KOPT-K1 (cell line): ENCODE results near the gene CLCN2.
"Not testable (repeated sequence)": the region's sequence is repeated elsewhere in the genome, so short reads cannot be mapped to it uniquely, and the experiment has no call there.

Source experiments
- H3K27ac ChIP-seq: fragments of 200-600 bp; sonication (generic); 2 replicates; pipeline ENCODE4 v1.5.1; 2016; ENCODE audit warnings: antibody characterized with exemption, mild to moderate bottlenecking, low read depth, low read length; ENCODE audit not compliant: poor library complexity, severe bottlenecking
- H3K36me3 ChIP-seq: fragments of 200-600 bp; sonication (generic); 2 replicates; pipeline ENCODE4 v1.5.1; 2017; ENCODE audit warnings: antibody characterized with exemption, mild to moderate bottlenecking, low read length, moderate library complexity; ENCODE audit not compliant: insufficient read depth
- H3K9me3 ChIP-seq: fragments of 200-600 bp; sonication (generic); 2 replicates; pipeline ENCODE4 v1.5.1; 2017; ENCODE audit warnings: antibody characterized with exemption, low read length, mild to moderate bottlenecking; ENCODE audit not compliant: insufficient read depth, poor library complexity, severe bottlenecking

CLCN2 gene

DNA sequence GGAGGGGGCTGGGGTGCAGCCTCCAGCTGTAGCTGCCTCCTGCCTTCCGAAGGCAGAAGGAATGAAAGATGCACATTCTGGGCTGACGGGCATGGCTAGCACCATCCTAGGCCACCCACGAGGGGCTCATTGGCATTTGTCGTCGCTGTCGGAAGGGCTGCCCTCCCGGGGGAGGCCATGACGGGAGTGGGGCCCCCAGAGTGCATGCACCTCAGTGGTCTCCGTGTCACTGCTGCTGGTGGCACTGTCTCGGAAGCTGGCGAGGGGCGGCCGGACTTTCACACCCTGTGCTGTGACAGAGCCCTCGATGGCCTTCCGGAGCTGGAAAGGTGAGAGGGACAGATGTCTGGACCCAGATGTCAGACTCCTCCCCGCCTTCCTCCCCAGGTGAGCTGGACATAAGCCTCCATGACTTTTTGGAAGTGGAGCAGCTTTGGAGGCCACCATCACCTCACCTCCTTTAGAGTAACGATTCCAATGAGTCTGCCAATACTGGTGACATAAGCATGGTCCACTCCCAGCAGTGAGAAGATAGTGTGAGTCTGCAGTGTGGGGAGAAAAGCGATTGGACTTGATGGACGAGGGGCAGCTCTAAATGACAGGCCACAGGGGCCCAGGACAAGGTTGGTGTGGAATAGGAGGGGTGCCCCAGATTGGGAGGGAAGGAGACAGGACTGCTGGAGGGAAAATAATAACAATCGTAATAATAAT is 14.8 kb downstream of the CLCN2 start:
- Histone ChIP-seq H3K36me3 (no peaks in the 10 kb centered on the region), H3K27ac (no peak overlapping the region), H3K9me3 (no peaks in the 10 kb centered on the region)

DNA sequence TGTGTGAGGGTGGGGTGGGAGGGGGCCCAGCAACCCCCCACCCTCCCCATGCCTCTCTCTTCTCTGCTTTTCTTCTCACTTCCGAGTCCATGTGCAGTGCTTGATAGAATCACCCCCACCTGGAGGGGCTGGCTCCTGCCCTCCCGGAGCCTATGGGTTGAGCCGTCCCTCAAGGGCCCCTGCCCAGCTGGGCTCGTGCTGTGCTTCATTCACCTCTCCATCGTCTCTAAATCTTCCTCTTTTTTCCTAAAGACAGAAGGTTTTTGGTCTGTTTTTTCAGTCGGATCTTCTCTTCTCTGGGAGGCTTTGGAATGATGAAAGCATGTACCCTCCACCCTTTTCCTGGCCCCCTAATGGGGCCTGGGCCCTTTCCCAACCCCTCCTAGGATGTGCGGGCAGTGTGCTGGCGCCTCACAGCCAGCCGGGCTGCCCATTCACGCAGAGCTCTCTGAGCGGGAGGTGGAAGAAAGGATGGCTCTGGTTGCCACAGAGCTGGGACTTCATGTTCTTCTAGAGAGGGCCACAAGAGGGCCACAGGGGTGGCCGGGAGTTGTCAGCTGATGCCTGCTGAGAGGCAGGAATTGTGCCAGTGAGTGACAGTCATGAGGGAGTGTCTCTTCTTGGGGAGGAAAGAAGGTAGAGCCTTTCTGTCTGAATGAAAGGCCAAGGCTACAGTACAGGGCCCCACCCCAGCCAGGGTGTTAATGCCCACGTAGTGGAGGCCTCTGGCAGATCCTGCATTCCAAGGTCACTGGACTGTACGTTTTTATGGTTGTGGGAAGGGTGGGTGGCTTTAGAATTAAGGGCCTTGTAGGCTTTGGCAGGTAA is 15.9 kb downstream of the CLCN2 start:
- Histone ChIP-seq H3K9me3 (no peaks in the 10 kb centered on the region), H3K27ac (no peak overlapping the region), H3K36me3 (no peaks in the 10 kb centered on the region)

DNA sequence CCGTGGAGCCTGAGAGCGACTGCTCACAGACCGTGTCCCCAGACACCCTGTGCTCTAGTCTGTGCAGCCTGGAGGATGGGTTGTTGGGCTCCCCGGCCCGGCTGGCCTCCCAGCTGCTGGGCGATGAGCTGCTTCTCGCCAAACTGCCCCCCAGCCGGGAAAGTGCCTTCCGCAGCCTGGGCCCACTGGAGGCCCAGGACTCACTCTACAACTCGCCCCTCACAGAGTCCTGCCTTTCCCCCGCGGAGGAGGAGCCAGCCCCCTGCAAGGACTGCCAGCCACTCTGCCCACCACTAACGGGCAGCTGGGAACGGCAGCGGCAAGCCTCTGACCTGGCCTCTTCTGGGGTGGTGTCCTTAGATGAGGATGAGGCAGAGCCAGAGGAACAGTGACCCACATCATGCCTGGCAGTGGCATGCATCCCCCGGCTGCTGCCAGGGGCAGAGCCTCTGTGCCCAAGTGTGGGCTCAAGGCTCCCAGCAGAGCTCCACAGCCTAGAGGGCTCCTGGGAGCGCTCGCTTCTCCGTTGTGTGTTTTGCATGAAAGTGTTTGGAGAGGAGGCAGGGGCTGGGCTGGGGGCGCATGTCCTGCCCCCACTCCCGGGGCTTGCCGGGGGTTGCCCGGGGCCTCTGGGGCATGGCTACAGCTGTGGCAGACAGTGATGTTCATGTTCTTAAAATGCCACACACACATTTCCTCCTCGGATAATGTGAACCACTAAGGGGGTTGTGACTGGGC is 16.7 kb downstream of the CLCN2 start:
- no peaks in the 10 kb centered on the region for H3K36me3 ChIP-seq
- no peaks in the 10 kb centered on the region for H3K9me3 ChIP-seq
- no peak overlapping the region for H3K27ac ChIP-seq

DNA sequence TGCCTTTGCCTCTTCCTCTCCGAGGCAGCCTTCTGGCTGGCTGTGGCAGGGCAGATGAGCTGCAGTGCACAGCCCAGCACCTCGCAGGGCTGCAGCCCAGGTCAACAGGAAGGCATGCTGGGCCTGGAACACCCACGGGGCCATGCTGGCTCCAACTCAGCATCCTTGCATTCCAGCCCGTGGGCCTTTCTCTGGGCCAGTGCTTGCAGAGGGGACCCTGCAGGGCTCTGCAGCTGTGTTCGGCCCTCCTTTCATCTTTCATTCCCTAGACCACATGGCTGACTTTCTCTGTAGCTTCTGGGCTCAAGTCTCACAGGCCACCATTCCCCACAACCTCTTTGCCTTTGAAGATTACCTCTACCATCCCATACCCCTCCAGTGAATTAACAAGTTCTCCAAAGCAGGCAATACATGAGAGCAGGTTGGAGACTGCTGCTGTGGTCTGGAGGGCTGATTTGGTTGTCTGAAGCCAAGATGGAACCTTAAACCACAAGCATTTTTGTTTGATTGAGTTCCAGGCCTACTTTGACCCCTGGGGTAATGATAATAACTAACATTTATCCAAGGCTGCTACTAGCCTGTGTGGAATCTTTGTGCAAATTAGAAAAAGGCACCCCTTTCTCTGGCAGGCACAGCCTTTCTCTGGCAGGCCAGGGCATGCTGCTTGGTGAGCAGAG is 18.1 kb downstream of the CLCN2 start:
- H3K36me3 ChIP-seq: no peaks in the 10 kb centered on the region
- H3K27ac ChIP-seq: no peak overlapping the region

DNA sequence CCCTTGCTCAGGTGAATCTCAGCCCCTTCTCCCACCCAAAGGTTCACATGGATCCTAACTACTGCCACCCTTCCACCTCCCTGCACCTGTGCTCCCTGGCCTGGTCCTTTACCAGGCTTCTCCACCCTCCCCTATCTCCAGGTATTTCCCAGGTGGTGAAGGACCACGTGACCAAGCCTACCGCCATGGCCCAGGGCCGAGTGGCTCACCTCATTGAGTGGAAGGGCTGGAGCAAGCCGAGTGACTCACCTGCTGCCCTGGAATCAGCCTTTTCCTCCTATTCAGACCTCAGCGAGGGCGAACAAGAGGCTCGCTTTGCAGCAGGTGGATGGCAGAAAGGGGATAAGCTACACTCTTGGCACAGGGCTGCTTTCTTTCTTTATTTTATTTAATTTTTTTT is 19.5 kb downstream of the CLCN2 start:
- Histone ChIP-seq H3K9me3 (no peaks in the 10 kb centered on the region), H3K36me3 (no peaks in the 10 kb centered on the region), H3K27ac (no peak overlapping the region)

More for the DNA sequence above, 18.1 kb downstream of the CLCN2 start:
- no peaks in the 10 kb centered on the region for H3K9me3 ChIP-seq

DNA sequence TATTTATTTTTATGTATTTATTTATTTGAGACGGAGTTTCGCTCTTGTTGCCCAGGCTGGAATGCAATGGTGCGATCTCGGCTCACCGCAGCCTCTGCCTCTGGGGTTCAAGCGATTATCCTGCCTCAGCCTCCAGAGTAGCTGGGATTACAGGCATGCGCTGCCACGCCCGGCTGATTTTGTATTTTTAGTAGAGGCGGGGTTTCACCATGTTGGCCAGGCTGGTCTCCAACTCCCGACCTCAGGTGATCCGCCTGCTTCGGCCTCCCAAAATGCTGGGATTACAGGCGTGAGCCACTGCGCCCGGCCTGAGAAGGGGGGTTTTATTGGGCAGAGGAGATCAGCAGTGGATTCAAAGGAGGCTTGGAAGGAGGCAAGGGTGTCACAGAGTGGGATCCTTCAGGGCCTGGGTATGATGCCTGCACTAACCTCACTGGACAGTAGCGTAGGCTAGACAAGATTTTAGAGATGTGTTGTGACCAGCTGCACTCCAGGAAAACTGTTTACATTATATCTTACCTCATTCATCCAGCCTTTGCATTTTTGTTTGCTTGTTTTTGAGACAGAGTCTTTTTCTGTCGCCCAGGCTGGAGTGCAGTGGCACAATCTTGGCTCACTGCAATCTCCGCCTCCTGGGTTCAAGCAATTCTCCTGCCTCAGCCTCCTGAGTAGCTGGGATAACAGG is 21.8 kb downstream of the CLCN2 start:
- H3K27ac ChIP-seq, H3K9me3 ChIP-seq: not testable (repeated sequence)
- H3K36me3 ChIP-seq: peaks cover 11% of the 10 kb centered on the region

DNA sequence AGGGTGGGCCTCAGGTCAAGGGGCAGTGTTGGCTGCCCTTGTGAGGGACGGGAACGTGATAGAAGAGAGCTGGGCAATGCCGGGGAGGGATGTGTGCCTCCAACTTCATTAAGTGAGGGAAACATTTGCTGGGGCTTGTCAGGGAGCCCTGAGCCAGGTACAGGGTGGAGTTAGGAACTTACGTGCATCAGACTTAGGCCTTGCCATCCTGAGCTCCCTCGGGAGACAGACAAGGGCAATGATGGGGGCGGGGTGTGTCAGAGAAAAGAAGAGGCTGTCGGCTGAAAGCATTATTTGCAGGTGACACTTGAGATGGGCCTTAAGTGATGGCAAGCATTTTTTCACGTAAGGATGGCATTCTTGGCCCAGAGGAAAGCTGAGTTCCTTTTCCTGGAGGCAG is 22.4 kb downstream of the CLCN2 start:
- Histone ChIP-seq H3K9me3 (no peaks in the 10 kb centered on the region), H3K27ac (no peak overlapping the region), H3K36me3 (peaks cover 17% of the 10 kb centered on the region)

DNA sequence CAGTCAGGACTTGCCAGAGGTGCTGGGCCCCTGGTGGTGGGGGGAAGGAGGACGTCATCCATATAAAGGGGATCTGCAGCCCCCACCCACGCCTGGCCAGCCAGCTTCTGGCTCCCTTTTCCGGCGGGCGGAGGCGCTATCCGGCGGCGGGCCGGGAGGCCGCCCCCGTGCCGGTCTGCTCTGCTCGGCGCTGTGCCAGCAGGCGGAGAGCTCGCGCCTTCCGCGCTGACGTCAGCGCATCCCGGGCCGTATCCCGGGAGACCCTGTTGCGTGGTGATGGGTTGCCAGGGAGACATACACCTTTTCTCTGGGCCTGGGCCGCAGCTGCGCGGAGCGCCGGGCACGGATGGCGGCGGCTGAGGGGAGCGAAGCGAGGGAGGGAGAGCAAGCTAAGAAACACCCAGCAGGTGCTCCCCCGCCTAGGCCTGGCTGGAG is 22.9 kb downstream of the CLCN2 start:
- H3K36me3 ChIP-seq: peaks cover 22% of the 10 kb centered on the region
- H3K9me3 ChIP-seq: no peaks in the 10 kb centered on the region
- H3K27ac ChIP-seq: no peak overlapping the region

DNA sequence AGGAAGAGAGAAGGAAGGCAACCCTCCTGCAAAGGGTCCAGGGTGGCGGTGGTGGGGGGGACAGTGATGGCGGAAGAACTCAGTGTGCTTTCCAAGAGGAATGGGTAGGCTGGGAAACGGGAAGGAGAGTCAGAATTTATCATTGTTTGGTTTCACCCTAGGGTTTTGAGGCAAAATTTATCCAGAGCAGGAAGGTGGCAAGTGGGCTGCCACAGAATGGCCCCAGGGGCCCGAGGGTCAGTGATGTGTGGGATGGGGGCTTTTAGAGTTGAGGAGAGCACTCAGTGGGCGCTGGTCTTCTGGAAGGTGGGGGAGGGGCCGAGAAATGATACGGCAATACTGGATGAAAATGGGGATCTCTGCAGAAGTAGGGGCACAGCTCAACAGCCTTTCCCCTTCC is 23.4 kb downstream of the CLCN2 start:
- peaks cover 27% of the 10 kb centered on the region for H3K36me3 ChIP-seq
- H3K27ac ChIP-seq: no peak overlapping the region
- no peaks in the 10 kb centered on the region for H3K9me3 ChIP-seq

DNA sequence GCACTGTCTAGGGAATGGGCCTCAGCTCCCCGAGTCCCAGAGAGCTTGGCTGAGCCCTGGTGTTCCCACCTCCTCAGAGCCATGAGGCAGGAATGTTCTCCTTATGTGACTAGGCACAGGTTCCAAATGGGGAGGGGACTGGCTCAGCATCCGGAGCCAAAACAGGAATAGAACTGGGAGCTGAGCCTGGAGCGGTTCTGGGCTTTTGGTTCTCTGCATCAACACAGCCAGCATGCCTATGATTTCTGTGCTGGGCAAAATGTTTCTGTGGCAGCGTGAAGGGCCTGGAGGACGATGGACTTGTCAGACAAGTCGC is 24.0 kb downstream of the CLCN2 start, which contains the start of gene FAM131A:
Gene FAM131A, plus strand, starts transcription at position 202 of the 316 bp plus-strand sequence. Its CDS starts 31 bp downstream, at position 233.
- no peaks in the 10 kb centered on the region for H3K9me3 ChIP-seq
- H3K27ac ChIP-seq: peak within 1 kb of the TSS; percentile 19
- peaks cover 33% of the 10 kb centered on the region for H3K36me3 ChIP-seq

DNA sequence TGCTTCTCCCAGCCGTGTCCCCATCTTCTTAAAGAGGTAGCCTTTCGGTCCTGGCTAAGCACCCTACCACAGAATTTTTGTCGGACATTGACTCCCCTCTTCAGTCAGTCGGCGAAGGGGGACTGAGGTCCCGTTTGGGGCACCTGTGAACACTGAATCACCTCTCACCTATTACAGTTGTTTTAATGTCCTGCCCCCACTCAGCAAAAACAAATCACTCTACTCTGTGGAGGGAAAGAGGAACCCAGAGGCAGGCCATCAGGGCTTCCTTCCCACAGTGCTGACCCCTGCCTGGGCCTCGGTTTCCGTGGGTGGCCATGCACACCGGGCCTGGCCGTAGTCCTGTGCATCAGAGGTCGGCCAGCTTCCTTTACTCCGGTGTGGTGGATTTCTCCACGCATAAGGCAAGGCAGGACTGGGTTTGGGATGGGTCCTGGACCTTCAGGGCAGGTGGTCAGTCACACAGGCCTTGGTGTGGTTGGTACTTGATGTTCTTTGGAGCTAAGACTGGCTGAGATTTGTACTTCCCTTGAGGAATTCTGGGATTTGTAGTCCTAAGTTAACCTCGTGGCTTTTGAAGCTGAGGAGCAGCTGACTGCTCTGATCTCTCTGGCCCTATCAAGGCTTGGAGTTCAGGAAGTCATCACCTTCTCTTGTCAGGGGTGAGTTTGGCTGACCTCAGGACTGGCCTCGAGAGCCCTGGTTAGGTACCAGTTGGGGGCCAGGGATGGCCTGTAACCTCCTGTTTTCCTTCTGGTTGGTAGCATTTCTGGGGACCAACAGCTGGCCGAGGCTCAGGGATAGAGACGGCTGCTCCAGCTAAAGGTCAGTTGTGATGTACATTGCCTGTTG is 24.6 kb downstream of the CLCN2 start:
- no peaks in the 10 kb centered on the region for H3K9me3 ChIP-seq
- peaks cover 39% of the 10 kb centered on the region for H3K36me3 ChIP-seq
- H3K27ac ChIP-seq: peak overlapping the region; percentile 19

DNA sequence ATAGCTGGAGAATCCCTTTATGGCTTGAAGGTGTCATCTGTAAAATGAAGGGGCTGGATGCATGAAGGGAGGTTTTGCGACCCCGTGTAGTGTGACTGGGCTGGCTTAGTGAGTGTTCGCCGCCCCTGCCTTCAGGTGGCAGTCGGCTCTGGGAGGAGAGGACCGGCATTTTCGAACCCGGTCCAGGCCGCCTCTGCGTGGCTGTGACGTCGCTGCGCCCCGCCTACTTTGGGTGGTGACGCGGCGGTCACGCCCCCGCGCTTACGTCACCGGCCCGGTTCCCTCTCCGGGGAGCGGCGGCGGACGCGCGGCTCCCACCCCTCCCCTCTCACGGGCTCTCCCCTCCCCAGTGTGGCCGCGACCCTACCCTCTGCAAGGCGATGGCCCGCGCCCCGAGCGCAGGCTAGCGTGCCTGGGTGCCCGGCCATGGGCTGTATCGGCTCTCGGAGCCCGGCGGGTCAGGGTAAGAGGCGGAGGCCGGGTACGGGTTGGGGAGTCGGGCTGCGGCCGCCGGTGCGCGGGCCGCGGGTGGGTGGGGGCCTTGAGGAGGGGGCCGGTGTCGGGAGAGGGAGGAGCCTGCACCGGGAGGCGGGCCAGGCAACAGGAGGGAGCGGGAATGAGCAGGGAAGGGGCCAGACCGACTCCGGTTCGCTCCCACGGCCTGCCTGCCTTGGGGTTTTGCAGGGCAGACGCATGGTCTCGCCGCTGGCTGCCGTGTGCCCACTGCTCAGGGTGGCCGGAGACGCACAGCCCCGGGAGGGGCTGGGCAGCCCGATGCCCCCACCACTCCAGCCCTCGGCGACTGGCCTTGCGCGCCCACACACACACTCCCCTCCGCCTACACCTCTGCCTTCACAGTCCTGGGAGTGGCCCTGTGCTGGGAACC is 25.5 kb downstream of the CLCN2 start:
- peaks cover 48% of the 10 kb centered on the region for H3K36me3 ChIP-seq
- no peaks in the 10 kb centered on the region for H3K9me3 ChIP-seq
- H3K27ac ChIP-seq: peak overlapping the region; percentile 35

DNA sequence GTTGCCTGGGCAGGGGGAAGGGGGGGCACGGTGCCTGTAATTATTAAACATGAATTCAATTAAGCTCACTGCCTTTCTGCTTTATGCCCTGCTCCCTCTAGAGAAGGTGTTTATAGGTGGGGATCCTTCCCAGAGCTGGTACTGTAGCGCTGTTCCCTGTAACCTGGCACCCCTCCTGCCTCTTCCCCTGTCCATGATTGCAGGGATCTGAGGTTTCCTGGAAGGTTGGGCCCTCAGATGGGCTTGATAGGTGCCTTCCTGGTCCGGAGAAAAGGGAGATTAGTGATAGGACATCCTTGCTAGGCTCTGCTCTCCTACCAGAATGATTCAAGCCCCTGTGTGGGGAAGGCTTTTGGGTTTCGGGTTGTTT is 26.1 kb downstream of the CLCN2 start:
- H3K36me3 ChIP-seq: peaks cover 54% of the 10 kb centered on the region
- no peaks in the 10 kb centered on the region for H3K9me3 ChIP-seq
- peak overlapping the region; percentile 35 for H3K27ac ChIP-seq
